ENCODE data around the gene IL10.

The IL10 gene

GRCh38 chr1:206729050-206729449 is 43.2 kb downstream of the IL10 start:
- DNase-seq (ENCODE audit: low read depth in 1 of 2, low spot score in 1 of 2): no peak
- TF ChIP-seq CTCF (IDR thresholded peaks at IDR 0.05; ENCODE audit: insufficient read depth, low read length): no peak
- no peak for TF ChIP-seq GABPA (IDR thresholded peaks at IDR 0.05; ENCODE audit: low read depth)
- TF ChIP-seq SPI1 (IDR thresholded peaks at IDR 0.05; ENCODE audit: borderline replicate concordance, low read depth): no peak
- TF ChIP-seq, protein P1, sequence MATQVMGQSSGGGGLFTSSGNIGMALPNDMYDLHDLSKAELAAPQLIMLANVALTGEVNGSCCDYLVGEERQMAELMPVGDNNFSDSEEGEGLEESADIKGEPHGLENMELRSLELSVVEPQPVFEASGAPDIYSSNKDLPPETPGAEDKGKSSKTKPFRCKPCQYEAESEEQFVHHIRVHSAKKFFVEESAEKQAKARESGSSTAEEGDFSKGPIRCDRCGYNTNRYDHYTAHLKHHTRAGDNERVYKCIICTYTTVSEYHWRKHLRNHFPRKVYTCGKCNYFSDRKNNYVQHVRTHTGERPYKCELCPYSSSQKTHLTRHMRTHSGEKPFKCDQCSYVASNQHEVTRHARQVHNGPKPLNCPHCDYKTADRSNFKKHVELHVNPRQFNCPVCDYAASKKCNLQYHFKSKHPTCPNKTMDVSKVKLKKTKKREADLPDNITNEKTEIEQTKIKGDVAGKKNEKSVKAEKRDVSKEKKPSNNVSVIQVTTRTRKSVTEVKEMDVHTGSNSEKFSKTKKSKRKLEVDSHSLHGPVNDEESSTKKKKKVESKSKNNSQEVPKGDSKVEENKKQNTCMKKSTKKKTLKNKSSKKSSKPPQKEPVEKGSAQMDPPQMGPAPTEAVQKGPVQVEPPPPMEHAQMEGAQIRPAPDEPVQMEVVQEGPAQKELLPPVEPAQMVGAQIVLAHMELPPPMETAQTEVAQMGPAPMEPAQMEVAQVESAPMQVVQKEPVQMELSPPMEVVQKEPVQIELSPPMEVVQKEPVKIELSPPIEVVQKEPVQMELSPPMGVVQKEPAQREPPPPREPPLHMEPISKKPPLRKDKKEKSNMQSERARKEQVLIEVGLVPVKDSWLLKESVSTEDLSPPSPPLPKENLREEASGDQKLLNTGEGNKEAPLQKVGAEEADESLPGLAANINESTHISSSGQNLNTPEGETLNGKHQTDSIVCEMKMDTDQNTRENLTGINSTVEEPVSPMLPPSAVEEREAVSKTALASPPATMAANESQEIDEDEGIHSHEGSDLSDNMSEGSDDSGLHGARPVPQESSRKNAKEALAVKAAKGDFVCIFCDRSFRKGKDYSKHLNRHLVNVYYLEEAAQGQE (IDR thresholded peaks at IDR 0.05; ENCODE audit: insufficient replicate concordance, low read depth): no peak
- TF ChIP-seq POLR2AphosphoS5 (IDR thresholded peaks at IDR 0.05; ENCODE audit: low read depth): no peak
- Histone ChIP-seq H3K27ac (replicated peaks) (no peak overlapping the region), H3K27me3 (ENCODE audit: insufficient read depth, poor library complexity, severe bottlenecking) (no peaks in the 10 kb centered on the region), H3K4me3 (replicated peaks; ENCODE audit: insufficient read depth, low read length) (no peak overlapping the region)

- Histone ChIP-seq H3K4me3 (replicated peaks; ENCODE audit: insufficient read depth, low read length) (no peak overlapping the region), H3K27ac (replicated peaks) (no peak overlapping the region), H3K27me3 (ENCODE audit: insufficient read depth, poor library complexity, severe bottlenecking) (no peaks in the 10 kb centered on the region)
- no peak for DNase-seq (ENCODE audit: low read depth in 1 of 2, low spot score in 1 of 2)
- no peak for TF ChIP-seq SPI1 (IDR thresholded peaks at IDR 0.05; ENCODE audit: borderline replicate concordance, low read depth)
- no peak for TF ChIP-seq CTCF (IDR thresholded peaks at IDR 0.05; ENCODE audit: insufficient read depth, low read length)
- no peak for TF ChIP-seq GABPA (IDR thresholded peaks at IDR 0.05; ENCODE audit: low read depth)
- TF ChIP-seq POLR2AphosphoS5 (IDR thresholded peaks at IDR 0.05; ENCODE audit: low read depth): no peak
- TF ChIP-seq, protein P1 (IDR thresholded peaks at IDR 0.05; ENCODE audit: insufficient replicate concordance, low read depth): no peak
Observed at GRCh38 chr1:206728697-206728987, 43.7 kb downstream of the IL10 start.

- TF ChIP-seq, protein P1 (IDR thresholded peaks at IDR 0.05; ENCODE audit: insufficient replicate concordance, low read depth): no peak
- TF ChIP-seq CTCF (IDR thresholded peaks at IDR 0.05; ENCODE audit: insufficient read depth, low read length) (no peak), POLR2AphosphoS5 (IDR thresholded peaks at IDR 0.05; ENCODE audit: low read depth) (no peak), GABPA (IDR thresholded peaks at IDR 0.05; ENCODE audit: low read depth) (no peak)
- DNase-seq (ENCODE audit: low read depth in 1 of 2, low spot score in 1 of 2): no peak
- no peak overlapping the region for H3K27ac ChIP-seq (replicated peaks)
- no peak overlapping the region for H3K4me3 ChIP-seq (replicated peaks; ENCODE audit: insufficient read depth, low read length)
- no peaks in the 10 kb centered on the region for H3K27me3 ChIP-seq (ENCODE audit: insufficient read depth, poor library complexity, severe bottlenecking)
Observed at GRCh38 chr1:206727981-206728696, 44.2 kb downstream of the IL10 start.

Measured in HL-60 (cell line).